ENCODE data around the gene SEMG2. TPM values are rescaled to one million over a fixed set of nuclear protein-coding genes. Genes with fewer than 3 reads are reported as not detected.

The SEMG2 gene
- total RNA-seq, 1 donor from 2014 or later: not detected

DNA sequence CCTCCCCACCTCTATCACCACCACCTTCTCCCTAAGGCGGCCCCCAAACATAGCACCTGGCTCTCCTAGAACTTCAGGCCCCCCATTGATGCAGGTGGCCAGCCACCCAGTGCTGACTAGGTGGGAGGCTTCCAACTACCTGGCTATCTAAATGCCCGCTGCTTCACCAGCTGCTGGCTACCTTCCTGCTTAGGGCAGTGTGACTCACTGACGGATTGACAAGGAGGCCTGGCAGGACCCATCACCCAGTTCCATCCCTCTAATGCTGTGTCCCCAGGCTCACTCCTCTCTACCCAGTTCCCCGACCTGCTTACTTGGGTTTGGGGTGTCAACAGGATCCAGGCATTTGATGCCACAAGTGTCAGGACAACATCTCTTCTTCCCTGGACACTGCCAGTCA lies 32.1 kb downstream of the SEMG2 start:
- TF ChIP-seq, protein P1, sequence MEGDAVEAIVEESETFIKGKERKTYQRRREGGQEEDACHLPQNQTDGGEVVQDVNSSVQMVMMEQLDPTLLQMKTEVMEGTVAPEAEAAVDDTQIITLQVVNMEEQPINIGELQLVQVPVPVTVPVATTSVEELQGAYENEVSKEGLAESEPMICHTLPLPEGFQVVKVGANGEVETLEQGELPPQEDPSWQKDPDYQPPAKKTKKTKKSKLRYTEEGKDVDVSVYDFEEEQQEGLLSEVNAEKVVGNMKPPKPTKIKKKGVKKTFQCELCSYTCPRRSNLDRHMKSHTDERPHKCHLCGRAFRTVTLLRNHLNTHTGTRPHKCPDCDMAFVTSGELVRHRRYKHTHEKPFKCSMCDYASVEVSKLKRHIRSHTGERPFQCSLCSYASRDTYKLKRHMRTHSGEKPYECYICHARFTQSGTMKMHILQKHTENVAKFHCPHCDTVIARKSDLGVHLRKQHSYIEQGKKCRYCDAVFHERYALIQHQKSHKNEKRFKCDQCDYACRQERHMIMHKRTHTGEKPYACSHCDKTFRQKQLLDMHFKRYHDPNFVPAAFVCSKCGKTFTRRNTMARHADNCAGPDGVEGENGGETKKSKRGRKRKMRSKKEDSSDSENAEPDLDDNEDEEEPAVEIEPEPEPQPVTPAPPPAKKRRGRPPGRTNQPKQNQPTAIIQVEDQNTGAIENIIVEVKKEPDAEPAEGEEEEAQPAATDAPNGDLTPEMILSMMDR (IDR thresholded peaks at IDR 0.05; ENCODE audit: insufficient read depth, low read length, poor library complexity, severe bottlenecking): no peak
- Histone ChIP-seq H3K36me3 (ENCODE audit: control insufficient read depth, insufficient read depth, low read length) (no peaks in the 10 kb centered on the region), H3K27me3 (ENCODE audit: control insufficient read depth, insufficient read depth, low read length) (peaks cover 3% of the 10 kb centered on the region), H3K4me3 (ENCODE audit: low read depth, low read length) (no peak overlapping the region)
- DNase-seq (ENCODE audit: low read depth): no peak

DNA sequence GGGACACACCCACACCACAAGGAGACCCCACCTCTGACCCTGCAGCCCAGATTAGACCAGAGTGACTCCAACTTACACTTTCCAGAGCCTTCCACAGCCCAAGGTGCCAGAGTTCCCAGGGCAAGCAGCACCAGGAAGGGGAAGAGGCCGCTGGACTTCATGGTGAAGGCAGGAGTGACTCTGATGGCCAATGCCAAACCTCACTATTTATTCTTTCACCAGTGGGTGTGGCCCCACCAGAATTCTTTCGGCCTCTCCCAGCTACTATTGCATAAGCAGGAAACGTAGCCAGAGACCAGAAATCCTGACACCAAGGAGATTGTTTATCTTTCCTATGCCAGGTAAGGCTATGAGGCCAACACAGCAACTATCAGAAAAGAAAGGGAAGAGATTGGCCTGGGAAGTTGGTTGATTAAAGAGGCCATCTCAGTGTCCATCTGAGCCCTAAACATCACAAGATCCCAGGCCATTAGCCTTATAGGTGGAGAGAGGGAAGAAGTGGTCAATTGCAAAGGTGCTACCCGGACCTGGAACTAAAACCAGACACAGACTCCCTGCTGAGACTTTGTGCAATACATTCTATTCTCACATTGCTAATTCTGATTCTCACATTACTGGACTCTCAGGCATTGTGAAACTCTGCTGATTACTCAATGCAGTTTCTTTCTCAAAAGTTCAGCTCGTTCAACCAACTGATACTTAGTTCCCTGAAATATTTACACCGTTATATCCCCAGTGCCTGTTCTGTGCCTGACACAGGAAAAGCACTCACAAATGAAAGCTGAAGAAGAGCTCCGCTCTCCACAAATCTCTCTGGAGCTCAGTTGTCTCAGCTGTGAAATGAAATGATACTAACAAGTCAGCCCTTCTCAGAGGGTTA lies 33.5 kb downstream of the SEMG2 start, which contains the start of gene SLPI:
SLPI (minus strand) TSS at position 182 of the 880 bp plus-strand sequence; CDS start at position 161, 21 bp downstream.
- Histone ChIP-seq H3K4me3 (ENCODE audit: low read depth, low read length) (no peak within 1 kb of the TSS), H3K27me3 (ENCODE audit: control insufficient read depth, insufficient read depth, low read length) (peaks cover 4% of the 10 kb centered on the region), H3K36me3 (ENCODE audit: control insufficient read depth, insufficient read depth, low read length) (no peaks in the 10 kb centered on the region)
- TF ChIP-seq, protein P1 (IDR thresholded peaks at IDR 0.05; ENCODE audit: insufficient read depth, low read length, poor library complexity, severe bottlenecking): no peak
- peak; percentile 21 for DNase-seq (ENCODE audit: low read depth)

DNA sequence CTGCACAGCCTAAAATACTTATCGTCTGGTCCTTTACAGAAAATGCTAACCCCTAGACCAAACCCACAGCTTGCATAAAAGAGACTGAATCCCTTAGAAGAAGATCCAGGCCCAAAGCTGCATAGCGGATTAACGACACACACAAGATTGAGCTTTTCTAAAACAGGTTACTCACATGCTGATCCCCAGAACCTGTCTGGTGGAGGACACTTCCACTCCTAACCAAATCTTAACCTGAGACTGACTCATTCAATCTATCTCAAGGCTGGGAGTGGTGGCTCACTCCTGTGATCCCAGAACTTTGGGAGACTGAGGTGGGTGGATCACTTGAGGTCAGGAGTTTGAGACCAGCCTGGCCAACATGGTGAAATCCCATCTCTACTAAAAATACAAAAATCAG lies 36.0 kb downstream of the SEMG2 start:
- DNase-seq (ENCODE audit: low read depth): no peak
- Histone ChIP-seq H3K4me3 (ENCODE audit: low read depth, low read length) (no peak overlapping the region), H3K36me3 (ENCODE audit: control insufficient read depth, insufficient read depth, low read length) (no peaks in the 10 kb centered on the region), H3K27me3 (ENCODE audit: control insufficient read depth, insufficient read depth, low read length) (peaks cover 4% of the 10 kb centered on the region)
- TF ChIP-seq, protein P1 (IDR thresholded peaks at IDR 0.05; ENCODE audit: insufficient read depth, low read length, poor library complexity, severe bottlenecking): no peak

DNA sequence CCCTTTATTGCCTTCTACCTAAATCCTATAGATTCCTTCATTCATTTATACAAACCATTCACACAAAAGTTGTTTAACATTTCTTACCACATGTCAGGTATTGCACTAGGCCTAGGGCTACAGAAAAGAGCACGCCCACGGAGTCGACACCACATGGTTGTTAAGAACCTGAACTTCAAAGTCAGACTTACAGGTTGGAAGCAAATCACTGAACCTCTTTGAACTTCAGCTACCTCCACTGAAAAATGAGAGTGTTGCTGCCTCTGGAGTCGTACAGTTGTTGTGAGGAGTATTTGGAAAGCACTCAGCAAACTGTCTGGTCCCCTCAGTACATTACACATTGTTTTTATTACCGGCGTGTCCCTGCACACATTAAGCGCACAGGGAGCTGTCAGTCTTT lies 36.5 kb downstream of the SEMG2 start:
- TF ChIP-seq, protein P1 (IDR thresholded peaks at IDR 0.05; ENCODE audit: insufficient read depth, low read length, poor library complexity, severe bottlenecking): no peak
- Histone ChIP-seq H3K27me3 (ENCODE audit: control insufficient read depth, insufficient read depth, low read length) (peaks cover 3% of the 10 kb centered on the region), H3K4me3 (ENCODE audit: low read depth, low read length) (no peak overlapping the region), H3K36me3 (ENCODE audit: control insufficient read depth, insufficient read depth, low read length) (no peaks in the 10 kb centered on the region)
- DNase-seq (ENCODE audit: low read depth): no peak

DNA sequence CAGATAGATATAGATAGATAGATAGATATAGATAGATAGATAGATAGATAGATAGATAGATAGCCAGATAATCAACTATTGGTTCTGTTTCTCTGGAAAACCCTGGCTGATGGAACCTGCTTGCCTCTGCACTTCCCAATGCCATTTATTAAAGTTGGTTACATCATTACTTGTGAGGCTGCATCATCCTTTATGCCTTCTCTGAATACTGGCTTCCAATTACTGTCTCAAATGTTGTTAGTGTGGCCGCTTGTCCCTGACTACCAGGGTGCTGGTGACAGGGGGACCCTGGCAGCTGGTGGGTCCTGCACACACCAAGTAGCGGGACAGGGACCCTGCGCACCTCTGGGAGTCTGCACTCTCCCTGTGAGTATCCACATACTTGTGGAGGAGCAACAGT lies 37.1 kb downstream of the SEMG2 start:
- TF ChIP-seq, protein P1 (IDR thresholded peaks at IDR 0.05; ENCODE audit: insufficient read depth, low read length, poor library complexity, severe bottlenecking): no peak
- DNase-seq (ENCODE audit: low read depth): no peak
- Histone ChIP-seq H3K36me3 (ENCODE audit: control insufficient read depth, insufficient read depth, low read length) (no peaks in the 10 kb centered on the region), H3K27me3 (ENCODE audit: control insufficient read depth, insufficient read depth, low read length) (peaks cover 2% of the 10 kb centered on the region), H3K4me3 (ENCODE audit: low read depth, low read length) (no peak overlapping the region)

All from kidney epithelial cell (primary cell).